Ishikawa (cell line): ENCODE results near the gene CCDC183.

Experiments used
- CREB1 ChIP-seq: IDR thresholded peaks from 2 replicates; pipeline ENCODE4 v1.6.1; 2012; ENCODE audit warnings: low read depth
- NFIC ChIP-seq: IDR thresholded peaks from 2 replicates; pipeline ENCODE4 v1.6.1; 2012

- TF ChIP-seq NFIC (no peak), CREB1 (no peak)
Observed at GRCh38 chr9:136802321-136802720, 6.2 kb downstream of the CCDC183 start.
